Urinary bladder (tissue), 4 donors: ENCODE data around the gene TIGD3. TPM values are rescaled to one million over a fixed set of nuclear protein-coding genes. Genes with fewer than 3 reads are reported as not detected.

Experiments used
- DNase-seq: peaks from one replicate; pipeline ENCODE4 v3.0.0-alpha.2; 2015; ENCODE audit errors: extremely low spot score
- H3K27ac ChIP-seq: one replicate; pipeline ENCODE4 v1.5.1; 2013; ENCODE audit warnings: low read depth, mild to moderate bottlenecking, moderate library complexity
- H3K36me3 ChIP-seq: one replicate; pipeline ENCODE4 v1.6.1; 2013; ENCODE audit warnings: mild to moderate bottlenecking, moderate library complexity; ENCODE audit not compliant: insufficient read depth
- H3K4me1 ChIP-seq: one replicate; pipeline ENCODE4 v1.6.1; 2013; ENCODE audit warnings: mild to moderate bottlenecking, moderate library complexity; ENCODE audit not compliant: insufficient read depth
- H3K4me3 ChIP-seq: one replicate; pipeline ENCODE4 v1.5.1; 2013; ENCODE audit warnings: low read depth, low read length
- WGBS: extraction: QIAGEN DNeasy Blood & Tissue Kit; methylation state at CpG from one replicate; pipeline ENCODE4 v1.1.7; 2013; 5-methylcytosine and 5-hydroxymethylcytosine counted together
- polyA plus RNA-seq: library from polyadenylated mRNA; stranded (reverse); fragments of 200-250 nt; gene quantifications from one replicate; pipeline ENCODE4 v1.2.3, GENCODE V29; 2013
- total RNA-seq: library from RNA; depleted of rRNA; stranded (reverse); fragments of >200 nt; gene quantifications from one replicate; pipeline ENCODE4 v1.2.3, GENCODE V29; 2014
- donor health status: healthy with polysubstance abuse.
- donor health status: healthy.

Gene TIGD3, protein sequence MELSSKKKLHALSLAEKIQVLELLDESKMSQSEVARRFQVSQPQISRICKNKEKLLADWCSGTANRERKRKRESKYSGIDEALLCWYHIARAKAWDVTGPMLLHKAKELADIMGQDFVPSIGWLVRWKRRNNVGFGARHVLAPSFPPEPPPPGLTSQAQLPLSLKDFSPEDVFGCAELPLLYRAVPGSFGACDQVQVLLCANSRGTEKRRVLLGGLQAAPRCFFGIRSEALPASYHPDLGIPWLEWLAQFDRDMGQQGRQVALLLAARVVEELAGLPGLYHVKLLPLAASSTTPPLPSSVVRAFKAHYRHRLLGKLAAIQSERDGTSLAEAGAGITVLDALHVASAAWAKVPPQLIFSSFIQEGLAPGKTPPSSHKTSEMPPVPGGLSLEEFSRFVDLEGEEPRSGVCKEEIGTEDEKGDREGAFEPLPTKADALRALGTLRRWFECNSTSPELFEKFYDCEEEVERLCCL
- total RNA-seq: 0.11 TPM
- 0.16 TPM for polyA plus RNA-seq

DNA sequence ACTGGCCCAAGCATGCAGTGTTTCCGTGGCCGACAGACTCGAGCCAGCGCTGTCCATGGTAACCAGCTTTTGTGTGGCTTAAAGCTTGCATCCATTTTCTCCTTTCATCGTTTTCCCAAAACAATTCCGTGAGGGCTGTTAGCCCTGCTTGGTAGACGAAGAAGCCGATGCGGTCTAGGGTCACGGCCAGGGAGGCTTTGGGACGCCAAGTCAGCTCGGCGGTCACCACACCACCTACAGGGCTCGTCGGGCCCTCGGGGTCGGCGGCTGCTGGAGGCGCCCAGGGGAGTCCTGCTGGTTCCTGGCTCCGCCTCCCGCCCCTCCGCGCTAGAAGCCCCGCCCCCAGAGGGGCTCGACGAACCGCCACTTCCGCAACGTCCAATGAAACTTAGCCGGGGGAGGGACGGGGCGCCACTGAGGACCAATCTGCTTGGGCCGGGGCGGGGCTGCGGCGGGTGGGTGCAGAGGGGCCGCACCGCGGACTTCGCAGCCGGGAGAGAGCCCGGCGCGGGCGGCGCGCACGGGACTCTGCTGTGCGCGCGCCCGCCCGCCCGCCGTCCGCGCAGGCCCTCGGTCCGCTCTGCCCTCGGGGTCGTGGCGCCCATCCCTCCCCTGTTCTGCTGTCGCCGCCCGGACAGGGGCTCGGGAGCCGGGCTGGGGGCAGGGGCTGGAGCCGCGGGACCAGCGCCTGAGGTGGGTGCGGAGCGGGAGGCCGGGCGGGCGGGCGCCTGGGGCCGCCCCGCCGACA, at the start of gene TIGD3:
TSS of gene TIGD3 (plus strand) at position 487 of the 748 bp plus-strand sequence. CDS start 1,058 bp downstream, outside the sequence.
- under 1% methylated on average over 79 of the region's 79 CpGs for WGBS
- no peaks in the 10 kb centered on the region for H3K4me1 ChIP-seq
- no peak within 1 kb of the TSS for H3K27ac ChIP-seq
- no peaks in the 10 kb centered on the region for H3K36me3 ChIP-seq
- H3K4me3 ChIP-seq: peak within 1 kb of the TSS; percentile 54
- peak; percentile 89 for DNase-seq

DNA sequence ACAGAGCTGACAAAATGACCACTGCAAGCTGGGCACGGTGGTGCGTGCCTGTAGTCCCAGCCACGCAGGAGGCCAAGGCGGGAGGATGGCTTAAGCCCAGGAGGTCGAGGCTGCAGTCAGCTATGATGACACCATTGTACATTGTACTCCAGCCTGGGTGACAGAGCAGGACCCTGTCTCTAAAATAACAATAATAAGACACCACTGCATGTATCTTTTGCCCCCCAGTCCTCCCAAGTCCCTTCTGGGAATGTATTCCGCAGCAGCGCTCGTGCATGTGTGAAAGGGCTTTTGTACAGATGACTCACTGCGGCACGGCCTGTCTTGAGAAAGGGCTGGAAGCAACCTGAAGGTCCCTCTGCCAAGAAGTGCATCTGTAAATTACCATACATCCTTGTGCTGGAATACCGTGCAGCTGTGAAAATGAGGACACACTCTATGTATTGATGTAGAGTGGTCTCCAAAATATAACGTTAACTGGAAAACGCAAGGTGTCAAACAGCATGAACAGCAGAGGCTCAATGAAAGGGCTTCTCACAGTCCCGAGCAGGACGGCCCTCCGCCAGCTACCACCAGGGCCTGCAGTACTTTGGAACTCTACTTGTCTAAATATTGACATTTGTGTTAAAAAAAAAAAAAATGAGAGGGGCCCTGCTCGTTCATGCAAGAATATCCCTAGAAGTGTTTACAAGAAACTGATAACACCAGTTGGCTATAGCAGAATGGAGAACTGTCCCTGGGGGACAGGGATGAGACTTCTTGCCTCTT, 48.9 kb upstream of the TIGD3 start:
- no peak for DNase-seq
- WGBS: 34% methylated on average over 17 of the region's 17 CpGs
- Histone ChIP-seq H3K27ac (peak overlapping the region; percentile 72), H3K4me3 (no peak overlapping the region), H3K36me3 (no peaks in the 10 kb centered on the region), H3K4me1 (no peaks in the 10 kb centered on the region)

DNA sequence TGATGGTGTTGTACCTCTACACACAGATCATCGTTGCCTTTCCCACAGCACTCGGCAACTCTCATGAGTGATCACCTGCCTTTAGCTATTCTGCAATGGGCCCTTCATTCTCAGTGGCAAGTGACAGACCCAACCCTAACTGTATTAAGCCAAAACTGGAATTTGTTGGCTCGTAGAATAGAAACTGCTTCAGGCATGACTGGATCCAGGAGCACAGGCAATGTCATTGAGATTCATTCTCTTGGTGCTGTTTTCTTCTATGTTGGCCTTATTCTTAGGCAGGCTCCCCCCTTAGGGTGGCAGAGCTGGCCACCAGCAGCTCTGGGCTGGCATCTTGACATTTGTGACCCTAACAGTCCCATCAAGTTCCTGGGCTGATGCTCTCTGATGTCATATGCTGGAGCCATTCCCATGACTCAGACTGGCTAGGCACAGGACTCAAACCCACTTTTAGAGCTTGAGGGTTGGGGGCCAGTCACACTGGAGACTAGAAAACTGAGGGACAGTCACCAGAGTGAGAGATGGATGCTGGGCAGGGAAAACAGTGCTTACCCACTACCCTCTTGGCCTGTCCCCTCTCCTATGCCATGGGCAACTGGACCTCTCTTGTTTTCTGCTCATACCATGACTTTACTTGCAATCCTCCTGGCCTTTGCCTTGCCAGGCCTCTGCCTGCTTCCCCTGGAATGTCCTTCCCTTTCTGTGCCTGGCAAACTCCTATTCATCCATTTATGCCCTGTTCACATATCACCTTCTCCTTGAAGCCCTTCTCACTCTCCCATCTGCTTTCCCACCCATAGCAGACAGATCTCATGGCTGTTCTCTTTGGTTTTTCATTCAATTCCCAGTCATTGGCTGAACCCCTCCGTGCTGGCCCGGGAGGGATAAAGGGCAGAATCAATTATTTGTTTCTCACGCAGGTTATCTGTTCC, 47.0 kb upstream of the TIGD3 start:
- Histone ChIP-seq H3K36me3 (no peaks in the 10 kb centered on the region), H3K4me3 (no peak overlapping the region), H3K27ac (no peak overlapping the region), H3K4me1 (no peaks in the 10 kb centered on the region)
- 90% methylated on average over 6 of the region's 6 CpGs for WGBS
- no peak for DNase-seq

DNA sequence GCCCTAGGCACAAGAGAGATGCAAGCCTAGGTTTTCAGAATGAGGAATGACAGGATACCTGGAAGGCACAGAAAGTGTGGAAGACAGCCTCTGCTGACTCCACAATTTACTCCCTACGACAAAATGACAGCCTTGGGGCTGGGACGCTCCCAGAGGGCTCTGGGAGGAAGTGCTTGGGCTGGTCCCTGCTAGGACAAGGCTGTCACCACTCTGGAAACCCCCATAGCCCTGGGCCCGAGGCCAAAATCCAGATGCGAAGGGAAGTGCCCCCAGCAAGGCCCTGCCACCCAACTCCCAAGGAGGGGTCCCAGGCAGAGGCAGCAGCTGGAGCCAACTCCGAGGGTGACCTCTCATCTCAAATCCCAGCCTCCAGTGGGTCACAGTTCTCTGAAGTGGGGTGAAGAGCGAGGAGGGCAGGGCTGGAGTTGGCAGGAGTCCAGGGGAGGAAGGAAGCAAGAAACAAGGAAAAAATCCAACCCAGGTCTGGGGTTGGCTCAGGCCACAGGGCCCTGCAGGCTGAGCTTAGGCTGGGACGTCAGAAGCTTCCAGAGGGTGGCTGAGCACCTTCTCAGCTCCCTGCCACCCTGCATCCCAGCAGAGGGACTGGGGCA, 46.2 kb upstream of the TIGD3 start:
- no peak for DNase-seq
- Histone ChIP-seq H3K4me3 (no peak overlapping the region), H3K27ac (peak overlapping the region; percentile 60), H3K4me1 (no peaks in the 10 kb centered on the region), H3K36me3 (no peaks in the 10 kb centered on the region)
- 47% methylated on average over 7 of the region's 7 CpGs for WGBS

DNA sequence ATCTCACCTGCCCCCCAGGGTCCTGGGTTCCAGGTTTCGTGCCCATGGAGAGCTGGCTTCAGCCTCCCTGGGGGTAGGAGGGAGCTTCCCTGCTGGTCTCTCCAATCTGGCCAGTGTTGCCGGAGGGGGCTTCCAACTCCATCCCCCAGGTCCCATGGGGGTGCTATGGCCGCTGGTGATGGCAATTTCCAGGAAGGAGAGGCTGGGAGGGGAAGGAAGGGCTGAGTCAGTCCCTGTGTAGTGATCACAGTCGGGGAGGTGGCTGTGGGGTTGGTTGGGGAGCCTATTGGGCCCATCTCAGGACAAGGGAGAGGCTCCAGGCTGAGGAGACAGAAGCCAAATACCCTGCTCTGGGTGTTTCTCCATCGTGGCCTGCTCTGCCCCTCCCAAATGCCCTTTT, 45.5 kb upstream of the TIGD3 start:
- no peaks in the 10 kb centered on the region for H3K36me3 ChIP-seq
- H3K4me1 ChIP-seq: peaks cover 2% of the 10 kb centered on the region
- peak overlapping the region; percentile 60 for H3K27ac ChIP-seq
- 68% methylated on average over 5 of the region's 5 CpGs for WGBS
- H3K4me3 ChIP-seq: no peak overlapping the region
- no peak for DNase-seq

DNA sequence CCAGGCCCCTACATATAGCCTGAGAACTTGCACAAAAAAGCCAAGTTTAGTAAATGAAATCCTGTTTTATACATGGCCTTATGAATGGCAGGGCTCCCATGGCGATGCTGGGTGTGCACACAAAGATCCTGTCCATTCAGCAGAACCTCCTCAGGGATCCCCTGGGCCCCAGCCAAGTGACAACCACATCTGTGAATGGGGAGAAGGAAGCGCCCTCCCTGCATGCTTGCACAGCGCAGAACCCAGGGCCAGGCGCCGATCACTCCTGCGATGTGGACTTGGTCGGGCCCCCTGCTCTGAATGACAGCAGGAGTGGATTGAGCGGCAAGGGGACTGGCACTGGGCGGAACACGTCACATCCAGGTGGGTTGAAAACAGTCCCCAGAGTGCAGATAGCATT, 44.3 kb upstream of the TIGD3 start:
- 52% methylated on average over 10 of the region's 10 CpGs for WGBS
- H3K27ac ChIP-seq: no peak overlapping the region
- no peaks in the 10 kb centered on the region for H3K36me3 ChIP-seq
- DNase-seq: no peak
- H3K4me1 ChIP-seq: peaks cover 2% of the 10 kb centered on the region
- no peak overlapping the region for H3K4me3 ChIP-seq

DNA sequence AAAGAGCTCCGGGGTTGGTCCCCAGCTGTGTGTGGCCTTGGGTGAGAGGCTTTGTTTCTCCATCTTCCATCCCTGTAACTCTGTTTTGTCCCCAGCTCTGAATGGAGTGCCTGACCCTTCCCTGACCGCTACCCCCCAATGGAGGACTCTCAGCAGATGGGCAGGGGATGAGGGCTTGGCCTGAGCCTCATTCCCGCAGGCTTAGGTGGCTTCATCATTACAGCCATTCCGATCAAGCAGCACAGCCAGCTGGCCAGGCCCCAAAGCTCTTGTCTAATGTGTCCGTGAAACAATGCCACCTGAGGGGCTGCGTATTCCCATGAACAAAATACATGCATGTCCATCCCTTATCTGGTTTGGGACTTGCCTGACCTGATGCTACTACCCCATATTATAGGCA, 43.8 kb upstream of the TIGD3 start:
- 31% methylated on average over 6 of the region's 6 CpGs for WGBS
- no peak overlapping the region for H3K27ac ChIP-seq

DNA sequence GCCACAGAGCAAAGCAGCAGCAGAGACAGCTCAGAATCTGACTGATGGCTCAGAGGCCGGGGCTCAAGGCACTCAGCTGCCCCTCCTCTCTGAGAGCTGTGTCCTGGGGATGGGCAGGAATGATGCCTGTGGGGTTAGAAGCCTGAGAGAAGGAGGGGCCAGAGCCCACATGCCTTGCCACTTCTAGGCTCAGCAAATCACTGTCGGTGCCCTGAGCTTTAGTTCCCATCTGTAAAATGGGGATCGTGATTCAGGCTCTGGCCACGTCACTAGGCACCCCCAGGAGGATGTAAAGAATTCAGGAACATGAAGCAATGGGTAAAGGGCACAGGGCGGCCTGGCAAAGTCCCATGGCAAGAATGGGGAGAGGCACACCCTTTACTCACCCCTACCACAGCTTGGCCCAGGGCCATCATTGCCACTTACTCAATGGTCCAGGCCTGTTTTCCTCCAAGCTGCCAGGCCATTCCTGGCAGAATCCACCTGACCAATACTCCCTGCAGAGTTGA, 43.3 kb upstream of the TIGD3 start:
- DNase-seq: no peak
- Histone ChIP-seq H3K27ac (no peak overlapping the region), H3K36me3 (no peaks in the 10 kb centered on the region), H3K4me3 (no peak overlapping the region), H3K4me1 (peaks cover 2% of the 10 kb centered on the region)
- WGBS: 61% methylated on average over 5 of the region's 5 CpGs

More for the DNA sequence above, 43.8 kb upstream of the TIGD3 start:
- Histone ChIP-seq H3K4me1 (peaks cover 2% of the 10 kb centered on the region), H3K4me3 (no peak overlapping the region), H3K36me3 (no peaks in the 10 kb centered on the region)
- DNase-seq: no peak

DNA sequence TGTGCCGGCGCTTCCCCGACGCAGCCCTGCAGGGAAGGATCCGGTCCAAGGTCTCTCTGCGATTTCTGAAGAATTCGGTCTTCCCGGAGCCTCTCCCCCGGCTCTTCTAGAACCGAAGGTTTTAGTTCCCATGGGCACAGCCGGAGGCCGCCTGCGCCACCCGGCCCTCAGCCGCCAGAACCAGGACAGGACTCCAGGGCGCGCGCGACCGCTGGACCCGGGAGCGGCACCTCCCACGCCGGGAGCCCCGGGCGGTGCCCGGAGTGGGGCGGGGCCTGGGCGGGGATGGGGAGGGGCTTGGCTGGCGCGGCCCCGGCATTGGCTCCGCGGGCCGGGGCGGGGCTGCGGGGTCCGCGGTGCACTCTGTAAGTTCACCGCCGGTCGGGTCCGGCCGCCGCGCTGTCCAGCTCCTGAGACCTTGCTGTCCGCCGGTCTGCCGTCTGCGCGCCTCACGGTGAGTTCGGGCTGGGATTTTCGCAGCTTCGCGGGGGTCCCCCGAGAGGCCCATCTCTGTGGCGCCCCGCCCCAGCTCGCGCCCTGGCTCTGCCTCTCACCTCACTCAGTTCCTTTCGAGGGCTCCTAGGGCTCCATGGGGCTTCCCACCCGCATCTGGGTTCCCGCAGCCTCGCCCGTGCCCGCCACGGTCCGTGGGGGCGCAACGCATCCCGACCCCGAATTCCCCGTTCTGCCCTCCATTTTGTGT, 39.9 kb upstream of the TIGD3 start, which contains the start of gene CDC42EP2:
TSS of gene CDC42EP2 (plus strand) at position 366 of the 703 bp plus-strand sequence. CDS start 6,033 bp downstream, outside the sequence.
- Histone ChIP-seq H3K36me3 (no peaks in the 10 kb centered on the region), H3K4me3 (peak within 1 kb of the TSS; percentile 62), H3K4me1 (peaks cover 2% of the 10 kb centered on the region), H3K27ac (peak within 1 kb of the TSS; percentile 76)
- no peak for DNase-seq
- under 1% methylated on average over 74 of the region's 74 CpGs for WGBS

DNA sequence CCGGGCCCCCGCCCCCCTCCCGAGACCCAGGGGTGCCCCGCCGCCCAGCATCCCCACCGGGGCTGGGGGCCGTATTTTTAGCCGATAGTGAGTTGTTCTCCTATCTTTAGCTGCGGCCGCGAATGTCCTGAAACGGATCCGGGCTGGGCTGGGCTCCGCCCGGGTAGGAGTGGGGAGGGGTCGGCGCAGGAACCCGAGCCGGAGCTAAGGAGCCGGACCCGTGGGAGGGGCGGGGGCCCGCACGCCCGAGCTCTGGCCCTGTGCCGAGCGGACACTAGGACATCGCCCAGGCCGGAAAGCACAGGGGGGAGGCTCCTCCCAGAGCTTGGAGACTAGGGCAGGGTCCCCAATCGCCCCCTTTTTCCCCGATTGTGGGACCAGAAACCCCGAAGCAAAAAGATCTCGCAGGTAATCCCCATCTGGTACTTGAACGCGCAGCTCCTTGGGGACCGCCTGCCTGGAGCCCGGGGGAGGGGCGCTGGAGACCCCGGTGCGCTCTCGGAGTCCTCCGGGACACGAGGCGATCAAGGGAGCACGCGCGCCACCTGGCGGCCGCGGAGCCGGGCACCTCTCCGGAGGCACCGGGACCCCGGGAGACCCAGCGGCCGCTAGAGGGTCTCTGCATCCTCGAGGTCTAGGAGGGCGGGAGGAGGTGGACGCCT, 39.2 kb upstream of the TIGD3 start:
- peaks cover 2% of the 10 kb centered on the region for H3K4me1 ChIP-seq
- H3K27ac ChIP-seq: peak overlapping the region; percentile 76
- DNase-seq: no peak
- H3K36me3 ChIP-seq: no peaks in the 10 kb centered on the region
- WGBS: under 1% methylated on average over 59 of the region's 59 CpGs
- H3K4me3 ChIP-seq: peak overlapping the region; percentile 62

DNA sequence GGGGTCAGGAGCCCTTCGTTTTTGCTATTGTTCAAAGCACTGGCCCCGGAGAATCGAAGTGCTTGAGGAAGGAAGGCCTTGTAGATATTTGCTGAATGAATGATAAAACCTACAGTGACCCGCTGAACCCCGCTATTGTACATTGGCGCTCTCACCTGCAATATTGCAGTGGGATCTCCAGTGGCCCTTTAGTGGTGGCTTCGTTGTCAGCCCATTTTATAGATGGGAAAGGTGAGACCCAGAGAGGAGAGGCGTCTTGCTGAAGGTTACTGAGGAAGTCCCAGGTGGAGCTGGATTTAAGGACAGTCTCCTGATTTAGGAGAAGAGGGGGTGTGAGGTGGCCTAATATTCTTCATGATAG, 38.7 kb upstream of the TIGD3 start:
- peak overlapping the region; percentile 28 for H3K27ac ChIP-seq
- H3K4me3 ChIP-seq: peak overlapping the region; percentile 62
- no peaks in the 10 kb centered on the region for H3K36me3 ChIP-seq
- WGBS: 10% methylated on average over 8 of the region's 8 CpGs
- DNase-seq: no peak
- H3K4me1 ChIP-seq: peaks cover 2% of the 10 kb centered on the region
